Thymus (tissue), 11 donors: ENCODE data around the gene HSF4. TPM values are rescaled to one million over a fixed set of nuclear protein-coding genes. Genes with fewer than 3 reads are reported as not detected.

Source experiments
- DNase-seq, 9 donors: peaks; one replicate each; pipeline ENCODE4 v3.0.0-alpha.2; 2013; ENCODE audit warnings: low spot score in 9 of 9, low read depth in 6 of 9, missing footprints in 1 of 9
- H3K27ac ChIP-seq, 2 donors: one replicate each; pipeline ENCODE4 v1.5.1; 2013; ENCODE audit warnings: control low read depth in 1 of 2, low read depth in 1 of 2, low read length in 1 of 2, mild to moderate bottlenecking in 1 of 2, moderate library complexity in 1 of 2
- H3K27me3 ChIP-seq, 2 donors: one replicate each; pipeline ENCODE4 v1.5.1; 2013; ENCODE audit warnings: low read length in 1 of 2; ENCODE audit not compliant: control insufficient read depth in 2 of 2, insufficient read depth in 1 of 2
- H3K36me3 ChIP-seq, 2 donors: one replicate each; pipeline ENCODE4 v1.5.1; 2013; ENCODE audit warnings: low read length in 1 of 2, mild to moderate bottlenecking in 1 of 2, moderate library complexity in 1 of 2; ENCODE audit not compliant: control insufficient read depth in 2 of 2, insufficient read depth in 2 of 2
- H3K4me1 ChIP-seq, 2 donors: one replicate each; pipeline ENCODE4 v1.5.1; 2013; ENCODE audit warnings: low read length in 2 of 2; ENCODE audit not compliant: control insufficient read depth in 2 of 2, insufficient read depth in 2 of 2
- H3K4me3 ChIP-seq, 2 donors: one replicate each; pipeline ENCODE4 v1.5.1; 2013; ENCODE audit warnings: low read length in 2 of 2, control low read depth in 1 of 2, mild to moderate bottlenecking in 1 of 2
- H3K9me3 ChIP-seq, 2 donors: one replicate each; pipeline ENCODE4 v1.5.1; 2013; ENCODE audit warnings: low read length in 1 of 2, mild to moderate bottlenecking in 1 of 2; ENCODE audit not compliant: control insufficient read depth in 2 of 2, insufficient read depth in 1 of 2
- WGBS: extraction: QIAGEN DNeasy Blood & Tissue Kit; methylation state at CpG from one replicate; pipeline ENCODE4 v1.1.7; 2013; 5-methylcytosine and 5-hydroxymethylcytosine counted together
- polyA plus RNA-seq: library from polyadenylated mRNA; stranded (reverse); fragments of 200-250 nt; gene quantifications from one replicate; pipeline ENCODE4 v1.2.3, GENCODE V29; 2013
- total RNA-seq: library from RNA; stranded (reverse); fragments of 120-200 nt; gene quantifications from one replicate; pipeline ENCODE4 v1.2.4, GENCODE V29; 2013
- donor health status: healthy.

The HSF4 gene
- total and polyA plus RNA-seq, 2 donors = 4.1 to 50.8 TPM

- no peaks in the 10 kb centered on the region for H3K9me3 ChIP-seq
- no peak overlapping the region for H3K4me3 ChIP-seq
- H3K27ac ChIP-seq = no peak overlapping the region
- DNase-seq = no peak
- 98% methylated on average over 40 of the region's 40 CpGs for WGBS
- peaks cover 56 to 77% of the 10 kb centered on the region in 2 donors for H3K36me3 ChIP-seq
- no peaks in the 10 kb centered on the region for H3K27me3 ChIP-seq
- H3K4me1 ChIP-seq = no peaks in the 10 kb centered on the region
Measured at GRCh38 chr16:67201411-67202345, 37.1 kb downstream of the HSF4 start.

- H3K9me3 ChIP-seq = no peaks in the 10 kb centered on the region
- WGBS = 98% methylated on average over 12 of the region's 12 CpGs
- no peak overlapping the region for H3K4me3 ChIP-seq
- no peaks in the 10 kb centered on the region for H3K4me1 ChIP-seq
- no peak for DNase-seq
- no peaks in the 10 kb centered on the region for H3K27me3 ChIP-seq
- H3K36me3 ChIP-seq = peaks cover 48 to 69% of the 10 kb centered on the region in 2 donors
- H3K27ac ChIP-seq = no peak overlapping the region
Measured at GRCh38 chr16:67202426-67202825, 37.9 kb downstream of the HSF4 start.

GRCh38 chr16:67202956-67203493, 38.5 kb downstream of the HSF4 start:
- no peaks in the 10 kb centered on the region for H3K9me3 ChIP-seq
- no peak overlapping the region for H3K4me3 ChIP-seq
- 97% methylated on average over 23 of the region's 23 CpGs for WGBS
- H3K4me1 ChIP-seq = no peaks in the 10 kb centered on the region
- H3K36me3 ChIP-seq = peaks cover 43 to 63% of the 10 kb centered on the region in 2 donors
- H3K27ac ChIP-seq = no peak overlapping the region
- no peaks in the 10 kb centered on the region for H3K27me3 ChIP-seq
- no peak for DNase-seq

- Histone ChIP-seq H3K27ac (no peak overlapping the region), H3K4me3 (no peak overlapping the region), H3K36me3 (peaks cover 36 to 54% of the 10 kb centered on the region in 2 donors), H3K9me3 (no peaks in the 10 kb centered on the region), H3K27me3 (no peaks in the 10 kb centered on the region), H3K4me1 (no peaks in the 10 kb centered on the region)
- DNase-seq = no peak
- 94% methylated on average over 4 of the region's 4 CpGs for WGBS
Measured at GRCh38 chr16:67204076-67204475, 39.5 kb downstream of the HSF4 start.

GRCh38 chr16:67206129-67206837, 41.7 kb downstream of the HSF4 start:
- Histone ChIP-seq H3K27me3 (no peaks in the 10 kb centered on the region), H3K36me3 (peaks cover 28 to 32% of the 10 kb centered on the region in 2 donors), H3K9me3 (no peaks in the 10 kb centered on the region), H3K4me3 (no peak overlapping the region), H3K4me1 (no peaks in the 10 kb centered on the region), H3K27ac (no peak overlapping the region)
- WGBS = 98% methylated on average over 8 of the region's 8 CpGs
- DNase-seq = no peak

GRCh38 chr16:67206838-67207248, 42.3 kb downstream of the HSF4 start:
- DNase-seq = no peak
- Histone ChIP-seq H3K4me3 (no peak overlapping the region), H3K4me1 (no peaks in the 10 kb centered on the region), H3K36me3 (peaks cover 22 to 27% of the 10 kb centered on the region in 2 donors), H3K9me3 (no peaks in the 10 kb centered on the region), H3K27ac (no peak overlapping the region), H3K27me3 (no peaks in the 10 kb centered on the region)
- WGBS = 97% methylated on average over 3 of the region's 3 CpGs

GRCh38 chr16:67207249-67208091, 42.9 kb downstream of the HSF4 start:
- Histone ChIP-seq H3K9me3 (no peaks in the 10 kb centered on the region), H3K27ac (no peak overlapping the region), H3K36me3 (peaks cover 16 to 20% of the 10 kb centered on the region in 2 donors), H3K4me1 (no peaks in the 10 kb centered on the region), H3K4me3 (no peak overlapping the region), H3K27me3 (no peaks in the 10 kb centered on the region)
- no peak for DNase-seq
- WGBS = 96% methylated on average over 21 of the region's 21 CpGs

- no peak for DNase-seq
- H3K9me3 ChIP-seq = no peaks in the 10 kb centered on the region
- H3K27me3 ChIP-seq = no peaks in the 10 kb centered on the region
- H3K36me3 ChIP-seq = peaks cover 12% of the 10 kb centered on the region in 2 donors
- no peak overlapping the region for H3K4me3 ChIP-seq
- 97% methylated on average over 11 of the region's 11 CpGs for WGBS
- H3K27ac ChIP-seq = no peak overlapping the region
- no peaks in the 10 kb centered on the region for H3K4me1 ChIP-seq
Measured at GRCh38 chr16:67208154-67208896, 43.8 kb downstream of the HSF4 start.
